NCI-H146 treated with DMSO at 0.1 percent for 48 hours (cell line): ENCODE measurements around the gene OR52B6.
"Not testable (repeated sequence)": the region's sequence is repeated elsewhere in the genome, so short reads cannot be mapped to it uniquely, and the experiment has no call there.

Experiments
- DNase-seq: peaks from one replicate; lab custom pipeline; 2025; ENCODE audit not compliant: unreplicated experiment; lab: John Stamatoyannopoulos, UW

Gene OR52B6

GRCh38 chr11:5593146-5593545 lies 12.5 kb downstream of the OR52B6 start:
- DNase-seq: no peak

GRCh38 chr11:5596607-5597201 lies 16.0 kb downstream of the OR52B6 start, which contains the start of gene TRIM6:
Gene TRIM6, plus strand, starts transcription at chr11:5596637. Its CDS starts 261 bp downstream, at chr11:5596898.
- no peak for DNase-seq

- no peak for DNase-seq
Measured at GRCh38 chr11:5597953-5598352, 17.3 kb downstream of the OR52B6 start.

- peak; percentile 5 for DNase-seq
Measured at GRCh38 chr11:5600374-5600851, 19.7 kb downstream of the OR52B6 start.

- not testable (repeated sequence) for DNase-seq
Measured at GRCh38 chr11:5602791-5603190, 22.1 kb downstream of the OR52B6 start.

GRCh38 chr11:5603326-5603725 lies 22.6 kb downstream of the OR52B6 start:
- no peak for DNase-seq

- no peak for DNase-seq
Measured at GRCh38 chr11:5604896-5605295, 24.2 kb downstream of the OR52B6 start.

GRCh38 chr11:5605849-5606248 lies 25.2 kb downstream of the OR52B6 start:
- no peak for DNase-seq

- no peak for DNase-seq
Measured at GRCh38 chr11:5608808-5609207, 28.1 kb downstream of the OR52B6 start.

- DNase-seq: no peak
Measured at GRCh38 chr11:5610446-5610845, 29.8 kb downstream of the OR52B6 start.

- DNase-seq: no peak
Measured at GRCh38 chr11:5611627-5612026, 30.9 kb downstream of the OR52B6 start.

- DNase-seq: no peak
Measured at GRCh38 chr11:5618807-5619206, 38.1 kb downstream of the OR52B6 start.

- peak; percentile 5 for DNase-seq
Measured at GRCh38 chr11:5620651-5621521, 40.2 kb downstream of the OR52B6 start.

GRCh38 chr11:5621580-5621979 lies 40.9 kb downstream of the OR52B6 start:
- no peak for DNase-seq

GRCh38 chr11:5622802-5623201 lies 42.1 kb downstream of the OR52B6 start:
- DNase-seq: no peak

- no peak for DNase-seq
Measured at GRCh38 chr11:5624489-5625279, 44.0 kb downstream of the OR52B6 start, which contains the start of gene TRIM34. Gene TRIM34, plus strand, starts transcription at chr11:5625001. Its CDS starts 7,331 bp downstream, at chr11:5632332.

- no peak for DNase-seq
Measured at GRCh38 chr11:5625281-5625680, 44.6 kb downstream of the OR52B6 start.

GRCh38 chr11:5626196-5626595 lies 45.5 kb downstream of the OR52B6 start:
- DNase-seq: no peak

- DNase-seq: no peak
Measured at GRCh38 chr11:5631417-5631816, 50.7 kb downstream of the OR52B6 start.
